AG09309 (cell line): ENCODE data around the gene SUGCT.

Experiments used
- DNase-seq: peaks from one replicate; pipeline ENCODE4 v3.0.0-alpha.2; 2010; ENCODE audit warnings: low read depth
- H3K4me3 ChIP-seq: 2 replicates; pipeline ENCODE4 v1.5.1; 2011; ENCODE audit warnings: mild to moderate bottlenecking, low read depth, low read length, moderate library complexity; ENCODE audit not compliant: control insufficient read depth
- CTCF ChIP-seq: IDR thresholded peaks from 2 replicates; pipeline ENCODE4 v1.5.1; 2011; ENCODE audit warnings: mild to moderate bottlenecking, low read depth, low read length, inconsistent platforms; ENCODE audit not compliant: insufficient read depth, control insufficient read depth; ENCODE audit errors: missing control alignments

The SUGCT gene

GRCh38 chr7:40701836-40702551 is 567.2 kb downstream of the SUGCT start:
- DNase-seq: no peak
- H3K4me3 ChIP-seq: no peak overlapping the region
- TF ChIP-seq CTCF: no peak

- no peak for TF ChIP-seq CTCF
- no peak for DNase-seq
- no peak overlapping the region for H3K4me3 ChIP-seq
Observed at GRCh38 chr7:40704172-40704571, 569.4 kb downstream of the SUGCT start.

GRCh38 chr7:40706829-40707228 is 572.0 kb downstream of the SUGCT start:
- H3K4me3 ChIP-seq: no peak overlapping the region
- DNase-seq: no peak
- TF ChIP-seq CTCF: no peak

GRCh38 chr7:40709062-40709964 is 574.5 kb downstream of the SUGCT start:
- H3K4me3 ChIP-seq: no peak overlapping the region
- DNase-seq: peak; percentile 43
- TF ChIP-seq CTCF: no peak

- no peak overlapping the region for H3K4me3 ChIP-seq
- no peak for DNase-seq
- no peak for TF ChIP-seq CTCF
Observed at GRCh38 chr7:40711706-40712105, 576.9 kb downstream of the SUGCT start.

GRCh38 chr7:40714363-40715052 is 579.7 kb downstream of the SUGCT start:
- no peak for TF ChIP-seq CTCF
- H3K4me3 ChIP-seq: no peak overlapping the region
- DNase-seq: peak; percentile 52
